ENCODE results near the gene SPTBN1. TPM values are rescaled to one million over a fixed set of nuclear protein-coding genes. Genes with fewer than 3 reads are reported as not detected.
A peak's percentile ranks its signal among the peaks of the same experiment; 100 is the strongest.

Gene SPTBN1
- total and polyA plus RNA-seq, 2 of the 13 experiments (the other 11 are each of a cell fraction or from before 2014, with no cell fraction given): 123 to 299 TPM

DNA sequence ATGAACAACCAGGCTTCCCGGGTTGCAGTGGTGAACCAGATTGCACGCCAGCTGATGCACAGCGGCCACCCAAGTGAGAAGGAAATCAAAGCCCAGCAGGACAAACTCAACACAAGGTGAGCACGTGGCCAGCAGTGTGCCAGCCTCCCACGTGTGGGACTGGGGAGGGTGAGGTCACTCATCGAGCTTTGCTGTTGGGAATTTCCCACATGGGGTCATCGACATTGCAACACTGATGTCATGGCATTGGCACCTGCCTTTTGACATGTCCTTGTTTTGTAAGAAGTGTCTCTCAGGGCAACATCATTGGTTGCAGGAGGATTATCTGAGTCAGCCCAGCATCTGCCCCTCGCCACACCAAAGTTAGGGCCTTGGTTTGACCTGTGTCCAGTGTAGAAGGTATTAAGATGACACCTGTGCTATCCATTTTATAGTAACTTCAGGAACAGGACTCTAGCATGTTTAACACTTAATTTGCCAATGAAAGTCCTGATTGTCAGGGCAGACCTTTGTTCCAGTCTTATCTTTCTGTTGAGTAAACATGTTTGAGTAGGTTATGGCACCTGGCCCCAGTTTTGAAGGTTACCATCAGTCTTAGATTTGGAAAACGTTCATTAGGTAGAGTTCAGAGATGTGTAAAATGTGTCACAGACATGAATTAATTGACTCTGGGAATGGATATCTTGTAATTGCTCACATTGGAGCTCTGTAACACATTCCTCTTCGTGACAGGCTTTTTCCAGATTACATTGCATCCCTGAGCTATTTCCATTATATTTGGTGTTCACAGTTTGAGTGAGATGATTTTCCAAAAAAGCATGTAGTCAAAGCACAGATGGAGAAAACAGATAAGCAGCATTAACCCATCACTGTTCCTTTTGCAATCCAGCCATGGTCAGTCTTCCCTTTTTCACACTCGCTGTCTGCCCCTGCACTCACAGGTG lies 174.1 kb downstream of the SPTBN1 start (continued):
- no peak for TF ChIP-seq FLYWCH1 (CRISPR knock-in tag; IDR thresholded peaks at IDR 0.05)
- no peak for TF ChIP-seq CENPX (CRISPR knock-in tag; IDR thresholded peaks at IDR 0.05)
- no peak for TF ChIP-seq NKX3-1 (CRISPR knock-in tag; IDR thresholded peaks at IDR 0.05)
- no peak for TF ChIP-seq ZNF317 (CRISPR knock-in tag; IDR thresholded peaks at IDR 0.05)
- TF ChIP-seq ZNF235 (CRISPR knock-in tag; IDR thresholded peaks at IDR 0.05; ENCODE audit: borderline replicate concordance): no peak
- TF ChIP-seq SSRP1 (CRISPR knock-in tag; IDR thresholded peaks at IDR 0.05): no peak; the same call in 1 of the 2 replicates
- TF ChIP-seq, protein P1, sequence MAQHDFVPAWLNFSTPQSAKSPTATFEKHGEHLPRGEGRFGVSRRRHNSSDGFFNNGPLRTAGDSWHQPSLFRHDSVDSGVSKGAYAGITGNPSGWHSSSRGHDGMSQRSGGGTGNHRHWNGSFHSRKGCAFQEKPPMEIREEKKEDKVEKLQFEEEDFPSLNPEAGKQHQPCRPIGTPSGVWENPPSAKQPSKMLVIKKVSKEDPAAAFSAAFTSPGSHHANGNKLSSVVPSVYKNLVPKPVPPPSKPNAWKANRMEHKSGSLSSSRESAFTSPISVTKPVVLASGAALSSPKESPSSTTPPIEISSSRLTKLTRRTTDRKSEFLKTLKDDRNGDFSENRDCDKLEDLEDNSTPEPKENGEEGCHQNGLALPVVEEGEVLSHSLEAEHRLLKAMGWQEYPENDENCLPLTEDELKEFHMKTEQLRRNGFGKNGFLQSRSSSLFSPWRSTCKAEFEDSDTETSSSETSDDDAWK (CRISPR knock-in tag; IDR thresholded peaks at IDR 0.05): no peak
- TF ChIP-seq, protein P2, sequence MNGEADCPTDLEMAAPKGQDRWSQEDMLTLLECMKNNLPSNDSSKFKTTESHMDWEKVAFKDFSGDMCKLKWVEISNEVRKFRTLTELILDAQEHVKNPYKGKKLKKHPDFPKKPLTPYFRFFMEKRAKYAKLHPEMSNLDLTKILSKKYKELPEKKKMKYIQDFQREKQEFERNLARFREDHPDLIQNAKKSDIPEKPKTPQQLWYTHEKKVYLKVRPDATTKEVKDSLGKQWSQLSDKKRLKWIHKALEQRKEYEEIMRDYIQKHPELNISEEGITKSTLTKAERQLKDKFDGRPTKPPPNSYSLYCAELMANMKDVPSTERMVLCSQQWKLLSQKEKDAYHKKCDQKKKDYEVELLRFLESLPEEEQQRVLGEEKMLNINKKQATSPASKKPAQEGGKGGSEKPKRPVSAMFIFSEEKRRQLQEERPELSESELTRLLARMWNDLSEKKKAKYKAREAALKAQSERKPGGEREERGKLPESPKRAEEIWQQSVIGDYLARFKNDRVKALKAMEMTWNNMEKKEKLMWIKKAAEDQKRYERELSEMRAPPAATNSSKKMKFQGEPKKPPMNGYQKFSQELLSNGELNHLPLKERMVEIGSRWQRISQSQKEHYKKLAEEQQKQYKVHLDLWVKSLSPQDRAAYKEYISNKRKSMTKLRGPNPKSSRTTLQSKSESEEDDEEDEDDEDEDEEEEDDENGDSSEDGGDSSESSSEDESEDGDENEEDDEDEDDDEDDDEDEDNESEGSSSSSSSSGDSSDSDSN (CRISPR knock-in tag; IDR thresholded peaks at IDR 0.05): no peak
- no peak for TF ChIP-seq ZNF883 (CRISPR knock-in tag; IDR thresholded peaks at IDR 0.05; ENCODE audit: not compliant biosample characterization)
- TF ChIP-seq ZNF20 (CRISPR knock-in tag; IDR thresholded peaks at IDR 0.05): no peak
- TF ChIP-seq AHR (CRISPR knock-in tag; IDR thresholded peaks at IDR 0.05): peak; percentile 51; the same call in 1 of the 2 replicates
- no peak for TF ChIP-seq ZNF550 (CRISPR knock-in tag; IDR thresholded peaks at IDR 0.05; ENCODE audit: borderline replicate concordance)
- TF ChIP-seq ZZZ3 (CRISPR knock-in tag; IDR thresholded peaks at IDR 0.05; ENCODE audit: borderline replicate concordance): no peak
- TF ChIP-seq KLF13 (CRISPR knock-in tag; IDR thresholded peaks at IDR 0.05): no peak
- TF ChIP-seq, protein P3, sequence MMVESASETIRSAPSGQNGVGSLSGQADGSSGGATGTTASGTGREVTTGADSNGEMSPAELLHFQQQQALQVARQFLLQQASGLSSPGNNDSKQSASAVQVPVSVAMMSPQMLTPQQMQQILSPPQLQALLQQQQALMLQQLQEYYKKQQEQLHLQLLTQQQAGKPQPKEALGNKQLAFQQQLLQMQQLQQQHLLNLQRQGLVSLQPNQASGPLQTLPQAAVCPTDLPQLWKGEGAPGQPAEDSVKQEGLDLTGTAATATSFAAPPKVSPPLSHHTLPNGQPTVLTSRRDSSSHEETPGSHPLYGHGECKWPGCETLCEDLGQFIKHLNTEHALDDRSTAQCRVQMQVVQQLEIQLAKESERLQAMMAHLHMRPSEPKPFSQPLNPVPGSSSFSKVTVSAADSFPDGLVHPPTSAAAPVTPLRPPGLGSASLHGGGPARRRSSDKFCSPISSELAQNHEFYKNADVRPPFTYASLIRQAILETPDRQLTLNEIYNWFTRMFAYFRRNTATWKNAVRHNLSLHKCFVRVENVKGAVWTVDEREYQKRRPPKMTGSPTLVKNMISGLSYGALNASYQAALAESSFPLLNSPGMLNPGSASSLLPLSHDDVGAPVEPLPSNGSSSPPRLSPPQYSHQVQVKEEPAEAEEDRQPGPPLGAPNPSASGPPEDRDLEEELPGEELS (CRISPR knock-in tag; IDR thresholded peaks at IDR 0.05): peak; percentile 43; the same call in 1 of the 2 replicates
- TF ChIP-seq FOXK1 (CRISPR knock-in tag; IDR thresholded peaks at IDR 0.05; ENCODE audit: borderline replicate concordance, low read depth): peak; percentile 61; the same call in 1 of the 2 replicates
- TF ChIP-seq ZNF619 (CRISPR knock-in tag; IDR thresholded peaks at IDR 0.05): no peak
- TF ChIP-seq NFE2L1 (CRISPR knock-in tag; IDR thresholded peaks at IDR 0.05; ENCODE audit: borderline replicate concordance): no peak
- TF ChIP-seq KDM3A (CRISPR knock-in tag; IDR thresholded peaks at IDR 0.05; ENCODE audit: low read depth): no peak
- TF ChIP-seq GFI1 (CRISPR knock-in tag; IDR thresholded peaks at IDR 0.05; ENCODE audit: borderline replicate concordance): no peak
- no peak for TF ChIP-seq PTBP1 (IDR thresholded peaks at IDR 0.05; ENCODE audit: low read depth, low read length, poor library complexity, severe bottlenecking)
- no peak for TF ChIP-seq CBFB (CRISPR knock-in tag; IDR thresholded peaks at IDR 0.05)
- TF ChIP-seq ZC3H13 (CRISPR knock-in tag; IDR thresholded peaks at IDR 0.05): no peak
- TF ChIP-seq ZNF264 (CRISPR knock-in tag; IDR thresholded peaks at IDR 0.05): 0 out of 2 replicates have a peak, but pooled peaks have one; percentile 24
- TF ChIP-seq PHF21A (CRISPR knock-in tag; IDR thresholded peaks at IDR 0.05): 0 out of 2 replicates have a peak, but pooled peaks have one; percentile 33
